ENCODE measurements around the gene GMPR.
A peak's percentile ranks its signal among the peaks of the same experiment; 100 is the strongest.

Gene GMPR

DNA sequence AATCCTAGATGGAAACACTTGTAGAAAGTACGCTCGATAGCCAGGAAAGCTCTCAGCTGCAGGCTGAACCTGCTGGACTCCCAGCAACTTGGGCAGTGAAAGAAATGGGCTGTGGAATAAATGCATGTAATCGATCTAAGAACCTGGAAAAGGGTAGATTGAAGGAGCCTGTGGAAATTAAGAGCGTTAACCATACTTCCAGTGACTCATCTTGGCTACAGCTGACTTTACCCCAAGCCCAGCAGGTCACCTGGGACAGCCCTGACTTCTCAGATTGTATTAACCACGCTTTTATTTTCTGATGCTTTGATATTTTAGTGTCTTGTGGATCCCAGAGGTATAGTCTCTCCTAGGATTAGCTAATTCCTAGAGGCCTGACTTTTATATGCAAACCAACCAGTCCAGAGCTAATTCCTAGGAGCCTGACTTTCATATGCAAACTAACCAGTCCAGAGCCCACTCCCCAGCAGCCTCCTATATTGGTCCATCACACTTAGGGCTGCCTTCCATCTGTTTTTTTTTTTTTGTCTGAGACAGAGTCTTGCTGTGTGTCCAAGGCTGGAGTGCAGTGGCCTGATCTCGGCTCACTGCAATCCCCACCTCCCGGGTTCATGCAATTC lies 86.3 kb downstream of the GMPR start:
- no peak for DNase-seq (ENCODE audit: low read depth in 4 of 4, low spot score in 1 of 4)

DNA sequence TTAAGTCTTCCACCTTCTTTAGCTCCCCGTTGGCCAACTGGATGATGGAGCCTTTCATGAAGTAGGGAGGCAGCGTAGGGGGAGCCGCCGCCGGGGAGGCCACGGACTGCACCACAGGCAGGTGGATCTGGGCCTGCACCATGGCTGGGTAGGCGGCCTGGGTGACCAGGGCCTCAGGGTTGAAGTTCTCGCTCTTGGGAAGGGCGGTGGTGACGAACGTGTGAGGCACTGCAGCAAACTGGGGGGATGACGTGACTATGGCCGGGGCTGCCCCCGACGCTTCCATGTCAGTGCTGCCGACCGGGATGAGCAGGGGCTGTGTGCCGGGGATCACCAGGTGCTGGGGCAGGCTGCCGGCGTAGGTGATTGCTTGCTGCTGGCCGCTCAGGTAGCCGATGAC lies 88.1 kb downstream of the GMPR start:
- DNase-seq (ENCODE audit: low read depth in 4 of 4, low spot score in 1 of 4) = no peak

DNA sequence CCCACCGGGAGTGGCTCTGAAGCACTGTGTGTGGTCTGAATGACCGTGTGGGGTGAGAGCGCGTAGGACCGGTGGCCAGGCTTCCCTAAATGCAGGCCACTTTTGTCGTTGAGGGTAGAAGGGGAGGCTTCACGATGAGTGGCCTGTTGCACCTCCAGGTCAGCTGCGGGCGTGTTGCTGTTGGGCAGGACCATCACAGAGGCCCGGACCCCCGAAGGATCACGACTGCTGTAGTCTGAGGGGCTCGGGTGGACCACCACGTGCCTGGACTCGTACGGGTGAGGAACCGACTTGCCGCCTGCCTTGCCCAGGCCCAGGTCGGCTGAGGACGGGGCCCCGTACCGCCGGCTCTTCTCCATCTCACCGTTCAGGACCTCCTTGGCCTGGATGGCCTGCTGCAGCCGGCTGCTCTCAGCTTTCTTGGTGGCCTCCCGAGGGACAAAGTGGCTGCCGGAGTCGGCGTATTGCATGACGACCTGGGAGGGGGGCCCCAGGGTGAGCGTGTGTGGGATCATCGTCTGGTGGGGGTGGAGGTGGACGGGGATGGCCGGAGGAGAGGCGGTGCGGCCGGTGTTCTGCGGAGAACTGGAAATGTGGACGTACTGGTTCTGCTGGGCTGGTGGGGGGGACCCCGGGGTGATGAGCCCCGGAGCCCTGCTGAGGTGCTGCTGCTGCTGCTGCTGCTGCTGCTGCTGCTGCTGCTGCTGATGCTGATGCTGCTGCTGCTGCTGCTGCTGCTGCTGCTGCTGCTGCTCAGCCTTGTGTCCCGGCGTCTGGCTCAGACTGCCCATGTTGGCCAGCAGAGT lies 88.8 kb downstream of the GMPR start:
- no peak for DNase-seq (ENCODE audit: low read depth in 4 of 4, low spot score in 1 of 4)

DNA sequence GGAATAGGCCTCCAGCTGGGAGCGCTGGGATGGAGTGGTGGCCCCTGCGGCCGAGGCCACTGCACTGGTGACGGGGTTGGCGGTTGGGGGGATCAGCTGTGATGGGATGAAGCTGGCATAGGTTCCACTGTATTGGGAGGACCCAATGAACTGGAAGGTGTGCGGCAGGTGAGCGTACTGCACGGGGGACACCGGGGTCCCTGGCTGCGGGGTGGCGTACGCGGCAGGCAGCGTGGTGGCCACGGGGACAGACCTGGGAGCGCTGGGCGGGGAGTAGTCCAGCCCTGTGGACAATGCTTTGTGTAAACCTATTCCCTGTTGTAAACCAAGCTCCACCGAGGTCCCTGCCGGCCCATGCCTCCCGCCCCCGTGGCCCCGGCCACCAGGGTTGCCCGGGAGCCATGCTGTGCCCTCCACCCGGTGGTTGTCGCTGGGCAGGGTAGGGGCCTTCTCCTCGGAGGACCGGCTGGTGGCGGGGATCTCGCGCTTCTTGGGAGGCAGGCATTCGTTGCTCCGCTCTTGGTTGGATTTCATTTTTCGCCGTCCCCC lies 89.5 kb downstream of the GMPR start:
- DNase-seq (ENCODE audit: low read depth in 4 of 4, low spot score in 1 of 4) = no peak

DNA sequence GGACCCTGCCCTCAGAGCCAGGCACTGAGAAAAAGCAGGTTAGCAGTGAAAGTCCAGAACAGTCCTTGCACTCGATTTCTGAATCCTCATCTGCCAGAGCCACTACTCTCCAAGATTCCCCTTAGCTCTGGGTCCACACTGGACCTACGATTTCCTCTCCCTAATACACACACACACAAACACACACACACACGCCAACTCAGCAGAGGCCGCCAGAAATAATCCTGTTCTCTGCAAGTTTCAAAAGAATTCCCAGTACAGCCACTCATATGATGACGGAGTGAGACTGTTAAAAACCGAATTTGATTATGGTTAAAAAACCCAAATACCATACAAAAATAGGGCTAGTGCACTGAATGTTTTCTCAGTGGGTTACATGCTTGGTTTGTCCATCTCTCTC lies 90.8 kb downstream of the GMPR start:
- DNase-seq (ENCODE audit: low read depth in 4 of 4, low spot score in 1 of 4) = no peak

DNA sequence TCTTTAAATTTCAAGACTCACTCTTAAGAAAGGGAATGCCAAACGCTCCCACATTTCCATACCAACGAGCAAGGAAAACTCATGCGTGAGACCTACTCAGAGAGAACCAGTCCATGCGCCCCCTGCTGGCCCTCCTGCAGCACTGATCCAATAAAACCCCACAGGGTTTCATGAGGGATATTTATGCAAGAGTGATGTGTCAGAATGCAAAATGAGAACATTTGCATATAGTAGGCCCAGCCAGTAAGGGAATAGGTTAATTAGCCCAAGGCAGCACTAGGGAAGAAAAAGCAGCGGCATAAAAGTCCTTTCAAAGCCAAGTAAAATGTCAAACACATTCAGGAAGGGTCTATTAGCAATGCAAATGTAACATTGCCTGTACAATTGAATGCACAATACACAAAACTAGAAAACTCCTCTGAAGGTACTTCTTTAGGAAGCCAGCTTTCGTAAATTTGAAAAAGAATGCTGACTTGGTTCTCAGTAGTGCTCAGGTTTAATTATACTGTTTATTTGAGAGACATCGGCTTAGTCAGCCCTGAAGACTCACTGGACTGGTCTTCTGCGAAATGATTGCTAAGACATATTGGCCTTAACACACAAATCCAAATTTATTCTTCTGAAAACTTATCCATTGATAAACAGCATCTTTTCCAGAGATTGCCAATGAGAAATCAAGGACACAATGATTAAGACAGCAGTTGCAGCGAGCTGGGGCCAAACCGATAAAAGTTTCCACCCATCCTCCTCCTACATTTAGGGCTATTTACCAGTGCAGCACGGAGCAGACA lies 93.2 kb downstream of the GMPR start:
- DNase-seq (ENCODE audit: low read depth in 4 of 4, low spot score in 1 of 4) = peak; percentile 40 to 57 (median 46)

DNA sequence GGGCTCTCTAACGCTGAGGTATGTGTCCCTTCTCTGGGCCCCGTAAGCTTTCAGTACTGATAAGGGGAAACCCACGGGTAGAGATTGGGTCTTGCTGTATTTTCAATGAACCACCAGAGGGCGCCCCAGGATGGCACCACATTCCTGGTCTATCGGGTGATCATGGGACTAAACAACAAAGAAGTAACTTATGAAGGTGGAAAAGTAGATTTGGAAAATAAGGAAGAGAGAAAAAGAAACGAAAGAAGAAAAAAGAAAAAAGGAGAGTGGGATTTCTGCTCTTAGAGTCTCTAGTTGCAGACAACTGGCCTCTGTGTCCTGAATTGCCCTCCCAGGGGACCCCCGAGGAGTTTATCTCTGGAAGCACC lies 93.8 kb downstream of the GMPR start:
- DNase-seq (ENCODE audit: low read depth in 4 of 4, low spot score in 1 of 4) = peak; percentile 73 to 76 (median 74)

DNA sequence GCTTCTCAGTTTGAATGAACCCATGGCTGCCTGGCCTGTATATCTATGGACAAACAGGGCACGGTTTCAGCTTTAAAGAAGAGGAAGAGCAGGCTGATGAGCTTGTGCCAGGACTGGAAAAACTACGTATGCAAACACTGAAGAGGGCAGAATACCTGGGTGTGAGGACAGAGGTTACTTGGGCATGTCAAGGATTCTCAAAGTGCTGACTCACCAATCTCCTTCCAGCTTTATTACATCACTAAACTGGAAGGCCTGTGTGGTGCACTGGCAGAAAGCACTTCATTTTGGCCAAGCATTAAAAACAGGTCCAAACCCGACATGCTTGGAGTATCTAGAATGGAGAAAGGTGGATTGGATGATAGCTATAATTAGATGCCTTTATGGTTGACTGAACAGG lies 95.2 kb downstream of the GMPR start:
- DNase-seq (ENCODE audit: low read depth in 4 of 4, low spot score in 1 of 4) = no peak

DNA sequence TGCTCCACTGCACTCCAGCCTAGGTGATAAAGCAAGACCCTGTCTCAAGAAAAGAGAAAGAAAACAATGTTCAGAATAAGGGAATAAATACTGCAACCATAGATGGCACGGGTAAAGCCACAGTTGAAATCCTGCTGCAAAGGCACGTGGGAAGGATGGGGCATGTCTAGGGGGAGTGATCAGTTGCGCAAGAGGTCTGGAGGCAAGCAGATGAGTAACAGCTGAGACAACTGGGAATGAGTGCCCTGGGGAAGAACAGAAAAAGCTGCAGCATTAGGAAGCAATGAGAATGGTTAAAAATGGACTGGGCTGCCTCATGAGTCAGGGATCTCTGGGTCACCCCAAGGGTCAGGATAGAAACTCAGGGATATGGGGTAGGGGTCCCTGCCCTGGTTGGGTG lies 96.3 kb downstream of the GMPR start:
- DNase-seq (ENCODE audit: low read depth in 4 of 4, low spot score in 1 of 4) = no peak

DNA sequence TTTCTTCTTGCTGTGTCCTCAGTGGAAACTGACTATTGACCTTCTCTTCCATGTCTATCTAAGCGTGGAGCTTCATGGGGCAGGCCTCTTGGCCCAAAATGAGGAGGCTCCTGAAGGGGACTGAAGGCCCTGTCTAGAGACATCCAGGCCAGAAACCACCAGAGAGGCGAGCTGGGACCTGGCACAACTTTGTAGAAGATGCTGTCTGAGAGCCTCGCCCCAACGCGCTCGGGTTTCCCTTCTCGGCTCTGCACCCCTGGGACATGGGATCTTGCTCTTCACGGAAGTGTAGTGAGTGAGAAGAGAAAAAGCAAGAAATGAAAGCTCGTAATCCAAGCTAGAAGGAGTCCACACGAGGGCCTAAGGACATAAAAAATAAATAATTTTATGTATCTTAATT lies 96.8 kb downstream of the GMPR start:
- DNase-seq (ENCODE audit: low read depth in 4 of 4, low spot score in 1 of 4) = no peak

DNA sequence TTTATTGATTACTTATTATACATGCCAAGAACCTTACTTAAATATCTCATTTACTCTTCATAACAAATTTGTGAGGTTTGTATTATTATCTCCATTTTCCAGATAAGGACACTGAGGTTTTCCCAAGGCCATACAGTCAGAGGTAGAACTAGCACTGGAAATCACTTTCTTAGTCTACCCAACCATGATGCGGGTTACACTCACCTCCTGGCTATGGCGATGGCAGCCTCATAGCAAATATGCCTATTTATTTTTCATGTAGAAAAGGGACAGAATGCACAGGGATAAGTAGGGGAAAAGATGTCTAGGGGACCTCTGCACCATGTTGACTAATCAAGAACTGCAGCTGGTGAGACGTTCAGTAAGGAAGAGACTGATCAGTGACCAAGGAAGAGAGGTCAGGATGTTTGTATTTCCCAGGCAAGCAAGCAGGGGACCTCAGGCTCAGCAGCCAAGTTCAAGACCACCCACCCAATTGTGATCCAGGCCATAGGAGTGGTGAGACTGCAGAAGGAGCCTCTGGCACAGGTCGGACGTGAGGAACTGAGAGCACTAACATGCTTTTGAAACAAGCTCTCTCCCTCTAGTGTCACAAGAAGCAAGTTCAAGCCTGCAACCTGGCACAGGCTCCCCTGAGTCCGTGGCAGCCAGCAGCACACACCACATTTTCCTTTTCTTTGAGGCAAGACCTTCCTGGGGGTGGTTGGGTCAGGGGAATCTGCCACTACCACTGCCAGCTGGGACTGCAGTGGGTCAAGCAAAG lies 97.8 kb downstream of the GMPR start:
- no peak for DNase-seq (ENCODE audit: low read depth in 4 of 4, low spot score in 1 of 4)

DNA sequence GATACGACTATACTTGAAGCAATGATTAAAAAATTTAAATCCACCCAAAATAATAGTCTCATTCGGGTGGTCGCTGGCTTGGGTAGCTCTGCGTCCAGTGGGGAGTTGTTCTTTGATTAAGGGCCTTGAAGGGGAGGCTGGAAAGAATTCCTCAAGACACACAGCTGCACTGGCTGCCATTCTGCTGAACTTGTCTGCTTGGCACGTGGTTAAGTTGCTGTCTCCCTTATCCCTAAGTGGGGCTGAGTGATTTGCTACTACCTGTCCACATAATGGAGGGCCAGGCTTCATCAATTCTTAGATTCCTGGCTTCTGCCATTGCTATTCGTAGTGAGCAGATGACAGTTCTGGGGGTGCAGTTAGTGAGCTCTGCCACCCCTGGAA lies 98.5 kb downstream of the GMPR start:
- no peak for DNase-seq (ENCODE audit: low read depth in 4 of 4, low spot score in 1 of 4)

DNA sequence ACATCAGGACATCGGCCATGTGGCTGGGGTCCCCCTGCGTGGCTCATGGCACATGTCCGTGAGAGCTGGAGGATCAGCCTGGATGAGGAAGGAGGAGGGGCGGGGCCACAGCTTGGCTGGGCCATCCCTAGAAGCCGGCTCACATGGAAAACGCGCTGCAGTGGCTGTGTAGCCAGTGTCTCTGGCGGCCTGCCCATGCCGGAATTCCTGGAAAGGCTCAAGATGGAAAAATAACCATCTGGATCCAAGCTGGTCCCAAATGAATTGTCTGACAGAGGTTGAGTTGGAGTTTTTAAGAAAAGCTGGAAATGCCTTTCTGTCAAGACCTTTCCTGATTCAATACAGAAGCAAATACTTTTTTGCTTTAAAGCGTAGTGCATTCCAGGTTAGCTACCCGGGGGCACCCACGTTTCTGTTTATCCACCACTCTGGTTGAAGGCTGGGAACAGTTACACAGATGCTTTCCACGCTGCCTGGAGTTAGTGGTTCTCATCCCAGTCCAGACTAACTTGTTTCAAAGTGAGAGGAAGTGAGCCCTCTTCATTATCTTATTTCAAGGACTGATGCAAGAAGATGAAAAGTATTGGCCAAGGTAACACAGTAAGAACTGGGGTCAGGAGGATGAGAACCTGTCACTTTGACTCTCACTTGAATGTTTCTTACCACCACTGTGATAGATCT lies 99.0 kb downstream of the GMPR start:
- DNase-seq (ENCODE audit: low read depth in 4 of 4, low spot score in 1 of 4) = no peak

DNA sequence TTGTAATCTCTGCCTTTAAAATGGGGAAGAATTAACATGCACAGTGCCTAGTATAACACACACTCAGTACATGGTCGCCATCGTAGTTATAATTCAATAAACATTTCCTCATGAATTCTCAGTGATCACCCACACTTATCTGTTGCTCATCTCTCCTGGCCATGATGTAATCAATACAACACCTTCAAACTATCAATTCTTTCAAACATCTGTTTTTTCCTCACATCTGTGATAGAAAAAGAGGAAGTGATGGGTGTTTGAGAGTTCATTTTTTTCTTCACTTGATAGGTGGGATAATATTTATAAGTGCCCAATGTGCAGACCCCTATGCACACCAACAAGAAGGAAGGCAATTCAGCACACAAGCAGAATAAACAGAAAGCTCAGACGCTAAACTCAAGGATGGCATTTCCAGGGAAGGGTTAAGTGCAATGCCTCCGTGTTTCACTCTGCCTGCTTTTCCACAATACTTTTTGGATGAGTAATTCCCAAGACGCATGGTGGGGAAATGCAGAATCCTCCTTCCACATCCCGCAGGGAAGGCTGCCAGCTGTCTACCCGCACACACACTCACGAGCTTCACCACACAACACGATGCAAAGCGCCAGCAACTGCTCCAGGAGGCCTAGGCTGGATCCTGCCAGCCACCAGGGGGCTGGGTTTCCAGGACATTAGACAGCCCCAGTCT lies 100.3 kb downstream of the GMPR start:
- no peak for DNase-seq (ENCODE audit: low read depth in 4 of 4, low spot score in 1 of 4)

DNA sequence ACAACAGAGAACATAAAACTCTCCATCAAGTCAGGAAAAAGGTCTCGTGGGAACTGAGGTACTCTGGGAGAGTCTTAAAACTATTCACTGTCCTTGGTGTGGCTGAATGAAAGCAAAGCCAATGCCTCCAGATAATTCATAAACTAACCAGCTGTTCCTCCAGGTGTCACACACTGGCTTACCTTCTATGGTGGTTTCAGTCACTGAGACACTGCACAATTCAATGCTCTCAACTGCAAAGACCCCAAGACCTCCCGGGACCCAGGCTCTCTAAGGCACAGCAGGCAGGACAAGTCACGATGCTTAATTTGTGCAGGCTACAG lies 100.8 kb downstream of the GMPR start:
- no peak for DNase-seq (ENCODE audit: low read depth in 4 of 4, low spot score in 1 of 4)

DNA sequence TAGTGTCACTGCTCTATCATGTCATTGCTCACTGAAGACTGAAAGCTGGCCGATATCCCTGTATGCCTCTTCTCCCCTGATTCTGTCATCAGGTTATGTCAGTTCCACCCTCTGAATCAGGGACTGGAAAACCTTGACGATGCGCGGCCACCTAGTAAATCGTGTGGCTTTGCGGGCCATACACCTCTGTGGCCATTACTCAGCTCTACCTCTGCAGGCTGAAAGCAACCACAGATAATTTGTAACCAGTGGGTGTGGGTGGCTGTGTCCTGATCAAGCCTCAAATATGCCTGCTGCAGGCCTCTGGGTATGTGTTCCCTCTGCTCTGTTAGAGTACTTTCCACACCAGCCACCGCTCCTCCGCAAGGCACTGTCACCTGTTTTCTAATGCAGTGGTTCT lies 105.2 kb downstream of the GMPR start:
- no peak for DNase-seq (ENCODE audit: low read depth in 4 of 4, low spot score in 1 of 4)

DNA sequence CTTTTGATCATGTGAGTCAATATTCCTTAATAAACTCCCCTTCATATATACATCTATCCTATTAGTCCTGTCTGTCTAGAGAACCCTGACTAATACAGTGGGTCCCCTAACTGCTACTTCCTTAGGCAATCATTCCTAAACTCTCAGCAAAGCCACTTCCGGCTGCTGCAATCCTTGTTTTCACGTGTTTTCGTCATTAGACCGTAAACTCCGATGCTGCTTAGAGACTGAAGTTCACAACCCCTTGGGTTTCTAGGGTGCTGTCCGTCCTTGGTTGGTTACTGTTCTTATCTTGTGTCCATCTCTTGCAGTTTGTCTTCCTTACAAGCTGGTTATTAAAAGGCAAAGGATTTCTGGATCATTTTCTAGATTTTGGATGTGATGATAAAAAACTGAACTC lies 106.4 kb downstream of the GMPR start:
- no peak for DNase-seq (ENCODE audit: low read depth in 4 of 4, low spot score in 1 of 4)

All from stimulated activated CD4-positive, alpha-beta T cell treated with anti-CD3 and anti-CD28 coated beads, Interleukin-1b, Interleukin-23, amount 100 ng/mL, for 24 hours (primary cell).